Activated naive CD4-positive, alpha-beta T cell treated with anti-CD3 and anti-CD28 coated beads, Interleukin-2, amount 50 U/mL, for 72 hours (primary cell): ENCODE measurements around the gene CNRIP1. TPM values are rescaled to one million over a fixed set of nuclear protein-coding genes. Genes with fewer than 3 reads are reported as not detected.
A peak's percentile ranks its signal among the peaks of the same experiment; 100 is the strongest.

Experiments
- ATAC-seq, 2 donors: fragments of 150-1000 bp; cut with Tn5 transposase; 2 replicates each; pipeline ENCODE4 v1.10.0; 2021; ENCODE audit warnings: mild to moderate bottlenecking in 2 of 2, moderate library complexity in 2 of 2
- DNase-seq, 2 donors: peaks; one replicate each; pipeline ENCODE4 v3.0.0; 2021 to 2022; ENCODE audit warnings: low spot score in 2 of 2
- H3K27ac Mint-ChIP-seq, 2 donors: one replicate each; pipeline ENCODE4 v1.8.0; 2022; ENCODE audit warnings: mild to moderate bottlenecking in 2 of 2, mixed read lengths in 2 of 2
- H3K36me3 Mint-ChIP-seq, 2 donors: one replicate each; pipeline ENCODE4 v1.8.0; 2022; ENCODE audit warnings: mixed read lengths in 2 of 2
- H3K9me3 Mint-ChIP-seq, 2 donors: one replicate each; pipeline ENCODE4 v1.8.0; 2022; ENCODE audit warnings: mixed read lengths in 2 of 2
- total RNA-seq, 2 donors: library from RNA; stranded (reverse); gene quantifications; one replicate each; pipeline ENCODE4 v1.2.3, GENCODE V29; 2022

The CNRIP1 gene
- total RNA-seq, 2 donors from 2014 or later, result not detected

GRCh38 chr2:68345129-68345875 lies 25.6 kb upstream of the CNRIP1 start:
- no peak for DNase-seq
- H3K9me3 Mint-ChIP-seq, result no peaks in the 10 kb centered on the region
- ATAC-seq, result no peak
- no peak overlapping the region for H3K27ac Mint-ChIP-seq
- no peaks in the 10 kb centered on the region for H3K36me3 Mint-ChIP-seq

- ATAC-seq (no peak), DNase-seq (no peak)
- H3K36me3 Mint-ChIP-seq, result no peaks in the 10 kb centered on the region
- H3K9me3 Mint-ChIP-seq, result no peaks in the 10 kb centered on the region
- H3K27ac Mint-ChIP-seq, result no peak overlapping the region
Observed at GRCh38 chr2:68344031-68344430, 24.3 kb upstream of the CNRIP1 start.

- Mint-ChIP-seq H3K9me3 (no peaks in the 10 kb centered on the region), H3K36me3 (no peaks in the 10 kb centered on the region), H3K27ac (no peak overlapping the region)
- DNase-seq (no peak), ATAC-seq (no peak)
Observed at GRCh38 chr2:68342470-68342869, 22.7 kb upstream of the CNRIP1 start.

GRCh38 chr2:68341583-68341982 lies 21.8 kb upstream of the CNRIP1 start:
- ATAC-seq (no peak), DNase-seq (no peak)
- no peak overlapping the region for H3K27ac Mint-ChIP-seq
- no peaks in the 10 kb centered on the region for H3K9me3 Mint-ChIP-seq
- H3K36me3 Mint-ChIP-seq, result no peaks in the 10 kb centered on the region

- no peak for DNase-seq
- H3K36me3 Mint-ChIP-seq, result no peaks in the 10 kb centered on the region
- no peak for ATAC-seq
Observed at GRCh38 chr2:68341062-68341329, 21.2 kb upstream of the CNRIP1 start.

GRCh38 chr2:68340226-68341061 lies 20.7 kb upstream of the CNRIP1 start:
- Mint-ChIP-seq H3K27ac (no peak overlapping the region), H3K36me3 (no peaks in the 10 kb centered on the region), H3K9me3 (no peaks in the 10 kb centered on the region)
- ATAC-seq (no peak), DNase-seq (no peak)

More at GRCh38 chr2:68341062-68341329, 21.2 kb upstream of the CNRIP1 start:
- Mint-ChIP-seq H3K27ac (no peak overlapping the region), H3K9me3 (no peaks in the 10 kb centered on the region)

- ATAC-seq (no peak), DNase-seq (no peak)
- no peaks in the 10 kb centered on the region for H3K9me3 Mint-ChIP-seq
- H3K36me3 Mint-ChIP-seq, result no peaks in the 10 kb centered on the region
- H3K27ac Mint-ChIP-seq, result no peak overlapping the region
Observed at GRCh38 chr2:68336192-68336591, 16.4 kb upstream of the CNRIP1 start.

- Mint-ChIP-seq H3K36me3 (no peaks in the 10 kb centered on the region), H3K27ac (no peak overlapping the region), H3K9me3 (no peaks in the 10 kb centered on the region)
- no peak for DNase-seq
- ATAC-seq, result no peak
Observed at GRCh38 chr2:68333931-68334330, 14.2 kb upstream of the CNRIP1 start.

GRCh38 chr2:68333009-68333408 lies 13.3 kb upstream of the CNRIP1 start:
- DNase-seq, result no peak
- Mint-ChIP-seq H3K27ac (no peak overlapping the region), H3K36me3 (no peaks in the 10 kb centered on the region), H3K9me3 (no peaks in the 10 kb centered on the region)
- no peak for ATAC-seq

GRCh38 chr2:68330691-68331090 lies 10.9 kb upstream of the CNRIP1 start:
- H3K36me3 Mint-ChIP-seq, result no peaks in the 10 kb centered on the region
- DNase-seq, result no peak
- no peaks in the 10 kb centered on the region for H3K9me3 Mint-ChIP-seq
- no peak overlapping the region for H3K27ac Mint-ChIP-seq
- peak in 1 of 2 donors; percentile 38 for ATAC-seq

- ATAC-seq (no peak), DNase-seq (no peak)
- no peaks in the 10 kb centered on the region for H3K36me3 Mint-ChIP-seq
- no peak overlapping the region for H3K27ac Mint-ChIP-seq
- no peaks in the 10 kb centered on the region for H3K9me3 Mint-ChIP-seq
Observed at GRCh38 chr2:68328901-68329300, 9.2 kb upstream of the CNRIP1 start.

- Mint-ChIP-seq H3K9me3 (no peaks in the 10 kb centered on the region), H3K27ac (no peak overlapping the region), H3K36me3 (no peaks in the 10 kb centered on the region)
- DNase-seq (no peak), ATAC-seq (no peak)
Observed at GRCh38 chr2:68325056-68325455, 5.3 kb upstream of the CNRIP1 start.

- H3K9me3 Mint-ChIP-seq, result no peaks in the 10 kb centered on the region
- DNase-seq (no peak), ATAC-seq (no peak)
- no peaks in the 10 kb centered on the region for H3K36me3 Mint-ChIP-seq
- H3K27ac Mint-ChIP-seq, result no peak overlapping the region
Observed at GRCh38 chr2:68320118-68320641, 431 bp upstream of the CNRIP1 start.

GRCh38 chr2:68318914-68319397 lies 793 bp downstream of the CNRIP1 start:
- Mint-ChIP-seq H3K27ac (no peak overlapping the region), H3K36me3 (no peaks in the 10 kb centered on the region), H3K9me3 (no peaks in the 10 kb centered on the region)
- no peak for DNase-seq
- no peak for ATAC-seq

GRCh38 chr2:68317971-68318913 lies 1.5 kb downstream of the CNRIP1 start:
- ATAC-seq (no peak), DNase-seq (no peak)
- H3K27ac Mint-ChIP-seq, result no peak overlapping the region
- H3K36me3 Mint-ChIP-seq, result no peaks in the 10 kb centered on the region
- no peaks in the 10 kb centered on the region for H3K9me3 Mint-ChIP-seq

- ATAC-seq (no peak), DNase-seq (no peak)
- no peaks in the 10 kb centered on the region for H3K36me3 Mint-ChIP-seq
- no peaks in the 10 kb centered on the region for H3K9me3 Mint-ChIP-seq
- H3K27ac Mint-ChIP-seq, result no peak overlapping the region
Observed at GRCh38 chr2:68316111-68316510, 3.6 kb downstream of the CNRIP1 start.

GRCh38 chr2:68311033-68311432 lies 8.7 kb downstream of the CNRIP1 start:
- no peak for ATAC-seq
- no peaks in the 10 kb centered on the region for H3K36me3 Mint-ChIP-seq
- no peak overlapping the region for H3K27ac Mint-ChIP-seq
- H3K9me3 Mint-ChIP-seq, result no peaks in the 10 kb centered on the region
- DNase-seq, result no peak
